Measurements from ENCODE around the gene OR56A1. TPM values are rescaled to one million over a fixed set of nuclear protein-coding genes. Genes with fewer than 3 reads are reported as not detected.
A peak's percentile ranks its signal among the peaks of the same experiment; 100 is the strongest.

The OR56A1 gene
- total and polyA plus RNA-seq, 9 of the 15 experiments (the other 6 are each of a cell fraction or from before 2014, with no cell fraction given) = not detected

DNA sequence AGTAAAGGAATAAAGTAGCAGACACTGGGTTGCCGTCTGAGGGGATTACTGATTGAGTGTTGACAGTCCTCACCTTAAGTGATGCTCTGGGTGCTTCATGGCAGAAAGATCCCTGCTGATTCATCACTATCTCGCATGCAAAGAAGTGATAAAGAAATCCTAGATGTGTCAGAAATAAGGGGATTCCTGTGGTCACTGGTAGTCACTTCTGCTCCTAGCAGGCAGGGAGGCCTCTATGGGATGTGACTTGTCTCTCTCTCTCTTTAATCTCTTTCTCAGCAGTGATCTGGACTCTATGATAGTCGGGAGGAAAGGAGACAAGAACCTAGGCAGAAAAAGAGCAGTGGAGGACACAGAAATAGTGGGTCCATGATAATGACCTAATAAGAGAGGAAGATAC lies 30.9 kb upstream of the OR56A1 start:
- no peak for FAIRE-seq
- Histone ChIP-seq H3K4me1 (replicated peaks in 1 of 2; ENCODE audit: control insufficient read depth in 2 of 2, insufficient read depth in 2 of 2, low read length in 2 of 2) (no peaks in the 10 kb centered on the region), H2AFZ (ENCODE audit: low read depth, low read length) (no peak overlapping the region), H3K9ac (ENCODE audit: insufficient read depth in 1 of 2, low read depth in 2 of 2, low read length in 2 of 2) (no peak overlapping the region), H3K36me3 (ENCODE audit: control insufficient read depth, insufficient read depth, low read length) (no peaks in the 10 kb centered on the region), H3K9me1 (ENCODE audit: control insufficient read depth, insufficient read depth, low read length) (no peaks in the 10 kb centered on the region), H3K27ac (ENCODE audit: extremely low read depth, low read depth, low read length) (no peak overlapping the region), H3K79me2 (ENCODE audit: control insufficient read depth, insufficient read depth, low read length) (no peaks in the 10 kb centered on the region), H3K4me3 (no peak overlapping the region), H3K4me2 (ENCODE audit: insufficient read depth, low read length) (no peak overlapping the region), H4K20me1 (replicated peaks; ENCODE audit: control insufficient read depth, insufficient read depth, low read length) (0 out of 2 replicates have a peak, but pooled peaks cover 4% of the 10 kb centered on the region), H3K9me3 (replicated peaks; ENCODE audit: control insufficient read depth, insufficient read depth, low read depth, low read length) (no peaks in the 10 kb centered on the region), H3K27me3 (ENCODE audit: control insufficient read depth in 2 of 2, insufficient read depth in 2 of 2, low read length in 2 of 2) (peaks cover 0 to 9% of the 10 kb centered on the region in 2 experiments; a peak in 2 of 5 replicates)
- BruUV-seq (replicated peaks) = no TSS peak
- in situ Hi-C loops (cut with MboI) = no loop called here
- 0% methylated on average over 3 of the region's 3 CpGs for WGBS (ENCODE audit: insufficient coverage, low coverage, missing lambda C conversion rate)
- no peak for DNase-seq (ENCODE audit: extremely low read depth in 1 of 4, low spot score in 3 of 4)
- no peak for ATAC-seq
- CTCF ChIA-PET (ENCODE audit: low intra/inter-chr PET ratio) = no interaction called here
- TF ChIP-seq ZNF316 (IDR thresholded peaks at IDR 0.05) (0 out of 2 replicates have a peak, but pooled peaks have one; percentile 9), CBX3 (IDR thresholded peaks at IDR 0.05; ENCODE audit: borderline replicate concordance in 1 of 2, low read length in 2 of 2) (no peak)
- intact Hi-C loops (cut with micrococcal nuclease) = no loop called here
- POLR2A ChIA-PET = no interaction called here

DNA sequence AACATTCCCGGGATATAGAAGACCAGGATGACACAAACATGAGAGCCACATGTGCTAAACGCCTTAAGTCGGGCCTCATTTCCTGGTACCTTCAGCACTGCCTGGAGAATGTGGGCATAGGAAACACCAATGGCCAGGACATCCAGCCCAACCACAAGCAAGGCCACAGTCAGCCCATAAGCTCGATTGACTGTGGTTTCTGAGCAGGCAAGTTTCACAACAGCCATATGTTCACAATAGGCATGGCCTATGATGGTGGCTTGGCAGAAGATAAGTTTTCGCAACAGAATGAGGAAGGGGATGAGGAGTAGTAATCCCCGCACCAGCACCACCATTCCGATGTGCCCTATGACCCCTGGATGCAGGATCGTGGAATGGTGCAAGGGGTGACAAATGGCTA lies 26.9 kb upstream of the OR56A1 start:
- BruUV-seq (replicated peaks) = no TSS peak

More for the DNA sequence above, 26.9 kb upstream of the OR56A1 start:
- ChIA-PET CTCF (ENCODE audit: low intra/inter-chr PET ratio) (no interaction called here), POLR2A (no interaction called here)
- Histone ChIP-seq H3K27ac (ENCODE audit: extremely low read depth, low read depth, low read length) (no peak overlapping the region), H3K4me1 (replicated peaks in 1 of 2; ENCODE audit: control insufficient read depth in 2 of 2, insufficient read depth in 2 of 2, low read length in 2 of 2) (no peaks in the 10 kb centered on the region), H3K4me3 (no peak overlapping the region), H3K9me1 (ENCODE audit: control insufficient read depth, insufficient read depth, low read length) (no peaks in the 10 kb centered on the region), H3K9ac (ENCODE audit: insufficient read depth in 1 of 2, low read depth in 2 of 2, low read length in 2 of 2) (no peak overlapping the region), H3K79me2 (ENCODE audit: control insufficient read depth, insufficient read depth, low read length) (no peaks in the 10 kb centered on the region), H3K4me2 (ENCODE audit: insufficient read depth, low read length) (no peak overlapping the region), H3K27me3 (ENCODE audit: control insufficient read depth in 2 of 2, insufficient read depth in 2 of 2, low read length in 2 of 2) (peaks cover 0 to 9% of the 10 kb centered on the region in 2 experiments; a peak in 2 of 5 replicates), H3K9me3 (replicated peaks; ENCODE audit: control insufficient read depth, insufficient read depth, low read depth, low read length) (no peaks in the 10 kb centered on the region), H2AFZ (ENCODE audit: low read depth, low read length) (no peak overlapping the region), H3K36me3 (ENCODE audit: control insufficient read depth, insufficient read depth, low read length) (no peaks in the 10 kb centered on the region), H4K20me1 (replicated peaks; ENCODE audit: control insufficient read depth, insufficient read depth, low read length) (0 out of 2 replicates have a peak, but pooled peaks cover 4% of the 10 kb centered on the region)
- in situ Hi-C loops (cut with MboI) (no loop called here), intact Hi-C loops (cut with micrococcal nuclease) (no loop called here)
- FAIRE-seq (no peak), ATAC-seq (no peak), DNase-seq (ENCODE audit: extremely low read depth in 1 of 4, low spot score in 3 of 4) (no peak)
- TF ChIP-seq RUNX1 (IDR thresholded peaks at IDR 0.05; ENCODE audit: low read depth) (no peak), HMBOX1 (IDR thresholded peaks at IDR 0.05) (no peak), POLR2AphosphoS5 (IDR thresholded peaks at IDR 0.05; ENCODE audit: control insufficient read depth, insufficient read depth, low read depth, low read length) (no peak), TBL1XR1 (IDR thresholded peaks at IDR 0.05; ENCODE audit: low read length in 2 of 2) (no peak), PHB2 (IDR thresholded peaks at IDR 0.05; ENCODE audit: low read depth) (no peak), CEBPB (tag; IDR thresholded peaks at IDR 0.05) (no peak), U2AF1 (optimal IDR thresholded peaks at IDR 0.05; ENCODE audit: low read depth, low read length) (no peak), ASH1L (IDR thresholded peaks at IDR 0.05; ENCODE audit: borderline replicate concordance, low read depth, partially characterized antibody) (no peak), ELF4 (CRISPR knock-in tag; IDR thresholded peaks at IDR 0.05) (no peak), ZNF232 (CRISPR knock-in tag; IDR thresholded peaks at IDR 0.05) (no peak)
- WGBS (ENCODE audit: insufficient coverage, low coverage, missing lambda C conversion rate) = 0% methylated on average over 8 of the region's 8 CpGs
